ENCODE results near the gene CHRNA10. TPM values are rescaled to one million over a fixed set of nuclear protein-coding genes. Genes with fewer than 3 reads are reported as not detected.

The CHRNA10 gene
- total and polyA plus RNA-seq, 2 of the 13 experiments (the other 11 are each of a cell fraction or from before 2014, with no cell fraction given) = 0.53 to 0.71 TPM

DNA sequence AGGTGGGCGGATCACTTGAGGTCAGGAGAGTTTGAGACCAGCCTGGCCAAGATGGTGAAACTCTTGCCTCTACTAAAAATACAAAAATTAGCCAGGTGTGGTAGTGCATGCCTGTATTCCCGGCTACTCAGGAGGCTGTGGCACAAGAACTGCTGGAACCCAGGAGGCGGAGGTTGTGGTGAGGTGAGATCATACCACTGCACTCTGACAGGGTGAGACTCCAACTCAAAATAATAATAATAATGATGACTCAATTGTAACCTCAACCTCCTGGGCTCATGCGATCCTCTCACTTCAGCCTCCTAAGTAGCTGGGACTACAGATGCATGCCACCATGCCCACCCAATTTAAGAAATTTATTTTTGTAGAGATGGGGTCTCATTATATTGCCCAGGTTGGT, 15.6 kb upstream of the CHRNA10 start (continued):
- TF ChIP-seq, protein P1, sequence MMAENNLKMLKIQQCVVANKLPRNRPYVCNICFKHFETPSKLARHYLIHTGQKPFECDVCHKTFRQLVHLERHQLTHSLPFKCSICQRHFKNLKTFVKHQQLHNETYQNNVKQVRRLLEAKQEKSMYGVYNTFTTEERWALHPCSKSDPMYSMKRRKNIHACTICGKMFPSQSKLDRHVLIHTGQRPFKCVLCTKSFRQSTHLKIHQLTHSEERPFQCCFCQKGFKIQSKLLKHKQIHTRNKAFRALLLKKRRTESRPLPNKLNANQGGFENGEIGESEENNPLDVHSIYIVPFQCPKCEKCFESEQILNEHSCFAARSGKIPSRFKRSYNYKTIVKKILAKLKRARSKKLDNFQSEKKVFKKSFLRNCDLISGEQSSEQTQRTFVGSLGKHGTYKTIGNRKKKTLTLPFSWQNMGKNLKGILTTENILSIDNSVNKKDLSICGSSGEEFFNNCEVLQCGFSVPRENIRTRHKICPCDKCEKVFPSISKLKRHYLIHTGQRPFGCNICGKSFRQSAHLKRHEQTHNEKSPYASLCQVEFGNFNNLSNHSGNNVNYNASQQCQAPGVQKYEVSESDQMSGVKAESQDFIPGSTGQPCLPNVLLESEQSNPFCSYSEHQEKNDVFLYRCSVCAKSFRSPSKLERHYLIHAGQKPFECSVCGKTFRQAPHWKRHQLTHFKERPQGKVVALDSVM (CRISPR knock-in tag; IDR thresholded peaks at IDR 0.05) = no peak
- TF ChIP-seq ZNF138 (CRISPR knock-in tag; IDR thresholded peaks at IDR 0.05; ENCODE audit: low read depth) = no peak

DNA sequence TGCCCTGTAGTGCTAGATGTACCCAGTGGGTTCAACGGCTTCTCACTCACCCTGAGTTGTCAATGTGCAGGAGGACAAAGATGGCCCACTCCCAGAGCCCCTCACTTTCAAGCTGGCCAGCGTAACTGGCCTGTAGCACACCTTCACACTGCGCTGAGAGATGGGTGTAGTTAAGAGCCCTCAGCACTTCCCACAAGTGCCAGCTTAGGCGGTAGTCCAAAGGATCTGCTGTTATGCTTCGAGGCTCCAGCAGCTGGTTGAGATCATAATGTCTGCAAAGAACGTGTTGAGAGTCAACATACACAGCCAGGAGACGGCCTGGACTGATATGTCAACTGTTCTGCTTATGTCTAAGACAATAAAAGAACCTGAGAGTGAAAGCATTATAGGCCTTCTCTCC, 14.7 kb upstream of the CHRNA10 start:
- Histone ChIP-seq H4K20me1 (ENCODE audit: insufficient read depth, low read length) (no peaks in the 10 kb centered on the region), H3K27ac (ENCODE audit: extremely low read length, insufficient read depth, low read length) (no peak overlapping the region), H3K27me3 (ENCODE audit: control insufficient read depth in 1 of 2, insufficient read depth in 2 of 2, low read length in 2 of 2) (no peaks in the 10 kb centered on the region), H3K4me2 (ENCODE audit: low read depth, low read length) (no peak overlapping the region), H2AFZ (ENCODE audit: low read length) (no peak overlapping the region), H3K79me2 (ENCODE audit: insufficient read depth, low read length) (no peaks in the 10 kb centered on the region), H3K9ac (ENCODE audit: insufficient read depth, low read depth, low read length) (no peak overlapping the region), H3K4me3 (replicated peaks in 1 of 3; ENCODE audit: insufficient read depth in 1 of 3, low read depth in 2 of 3, low read length in 3 of 3) (no peak overlapping the region), H3K4me1 (ENCODE audit: insufficient read depth, low read length) (no peaks in the 10 kb centered on the region), H3K9me3 (ENCODE audit: low read length) (no peaks in the 10 kb centered on the region), H3K36me3 (replicated peaks in 1 of 2; ENCODE audit: control insufficient read depth in 1 of 2, insufficient read depth in 2 of 2, low read length in 2 of 2) (peaks cover 19 to 68% of the 10 kb centered on the region in 2 experiments)
- no peak for FAIRE-seq
- no peak for ATAC-seq
- no peak for DNase-seq (ENCODE audit: low spot score)
- in situ Hi-C loops (cut with HindIII; ENCODE audit: extremely low pct_ligation_motif_present, low pct_unique_long_range_greater_than_20kb) (no loop called here), intact Hi-C loops (cut with micrococcal nuclease; ENCODE audit: unreplicated experiment) (no loop called here)
- 92% methylated on average over 6 of the region's 7 CpGs for WGBS (ENCODE audit: low lambda C conversion rate)
- POLR2A ChIA-PET = no interaction called here
- CTCF ChIA-PET (ENCODE audit: low intra/inter-chr PET ratio, low total read pairs) = no interaction called here
- BruUV-seq (replicated peaks) = no TSS peak
- TF ChIP-seq ZBTB7B (CRISPR knock-in tag; IDR thresholded peaks at IDR 0.05) = no peak
- TF ChIP-seq, protein P1 (CRISPR knock-in tag; IDR thresholded peaks at IDR 0.05) = no peak
- no peak for TF ChIP-seq HDAC1 (CRISPR knock-in tag; IDR thresholded peaks at IDR 0.05)
- TF ChIP-seq ZNF546 (CRISPR knock-in tag; conservative IDR thresholded peaks at IDR 0.05) = no peak
- TF ChIP-seq POGZ (CRISPR knock-in tag; IDR thresholded peaks at IDR 0.05) = no peak
- no peak for TF ChIP-seq SETDB1 (CRISPR knock-in tag; IDR thresholded peaks at IDR 0.05; ENCODE audit: borderline replicate concordance)
- no peak for TF ChIP-seq TBP (CRISPR knock-in tag; IDR thresholded peaks at IDR 0.05)
- no peak for TF ChIP-seq ZNF44 (CRISPR knock-in tag; IDR thresholded peaks at IDR 0.05)
- TF ChIP-seq ZFY (CRISPR knock-in tag; IDR thresholded peaks at IDR 0.05) = no peak
- TF ChIP-seq, protein P2, sequence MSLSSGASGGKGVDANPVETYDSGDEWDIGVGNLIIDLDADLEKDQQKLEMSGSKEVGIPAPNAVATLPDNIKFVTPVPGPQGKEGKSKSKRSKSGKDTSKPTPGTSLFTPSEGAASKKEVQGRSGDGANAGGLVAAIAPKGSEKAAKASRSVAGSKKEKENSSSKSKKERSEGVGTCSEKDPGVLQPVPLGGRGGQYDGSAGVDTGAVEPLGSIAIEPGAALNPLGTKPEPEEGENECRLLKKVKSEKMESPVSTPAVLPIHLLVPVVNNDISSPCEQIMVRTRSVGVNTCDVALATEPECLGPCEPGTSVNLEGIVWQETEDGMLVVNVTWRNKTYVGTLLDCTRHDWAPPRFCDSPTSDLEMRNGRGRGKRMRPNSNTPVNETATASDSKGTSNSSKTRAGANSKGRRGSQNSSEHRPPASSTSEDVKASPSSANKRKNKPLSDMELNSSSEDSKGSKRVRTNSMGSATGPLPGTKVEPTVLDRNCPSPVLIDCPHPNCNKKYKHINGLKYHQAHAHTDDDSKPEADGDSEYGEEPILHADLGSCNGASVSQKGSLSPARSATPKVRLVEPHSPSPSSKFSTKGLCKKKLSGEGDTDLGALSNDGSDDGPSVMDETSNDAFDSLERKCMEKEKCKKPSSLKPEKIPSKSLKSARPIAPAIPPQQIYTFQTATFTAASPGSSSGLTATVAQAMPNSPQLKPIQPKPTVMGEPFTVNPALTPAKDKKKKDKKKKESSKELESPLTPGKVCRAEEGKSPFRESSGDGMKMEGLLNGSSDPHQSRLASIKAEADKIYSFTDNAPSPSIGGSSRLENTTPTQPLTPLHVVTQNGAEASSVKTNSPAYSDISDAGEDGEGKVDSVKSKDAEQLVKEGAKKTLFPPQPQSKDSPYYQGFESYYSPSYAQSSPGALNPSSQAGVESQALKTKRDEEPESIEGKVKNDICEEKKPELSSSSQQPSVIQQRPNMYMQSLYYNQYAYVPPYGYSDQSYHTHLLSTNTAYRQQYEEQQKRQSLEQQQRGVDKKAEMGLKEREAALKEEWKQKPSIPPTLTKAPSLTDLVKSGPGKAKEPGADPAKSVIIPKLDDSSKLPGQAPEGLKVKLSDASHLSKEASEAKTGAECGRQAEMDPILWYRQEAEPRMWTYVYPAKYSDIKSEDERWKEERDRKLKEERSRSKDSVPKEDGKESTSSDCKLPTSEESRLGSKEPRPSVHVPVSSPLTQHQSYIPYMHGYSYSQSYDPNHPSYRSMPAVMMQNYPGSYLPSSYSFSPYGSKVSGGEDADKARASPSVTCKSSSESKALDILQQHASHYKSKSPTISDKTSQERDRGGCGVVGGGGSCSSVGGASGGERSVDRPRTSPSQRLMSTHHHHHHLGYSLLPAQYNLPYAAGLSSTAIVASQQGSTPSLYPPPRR (CRISPR knock-in tag; IDR thresholded peaks at IDR 0.05; ENCODE audit: borderline replicate concordance) = no peak
- TF ChIP-seq, protein P3, sequence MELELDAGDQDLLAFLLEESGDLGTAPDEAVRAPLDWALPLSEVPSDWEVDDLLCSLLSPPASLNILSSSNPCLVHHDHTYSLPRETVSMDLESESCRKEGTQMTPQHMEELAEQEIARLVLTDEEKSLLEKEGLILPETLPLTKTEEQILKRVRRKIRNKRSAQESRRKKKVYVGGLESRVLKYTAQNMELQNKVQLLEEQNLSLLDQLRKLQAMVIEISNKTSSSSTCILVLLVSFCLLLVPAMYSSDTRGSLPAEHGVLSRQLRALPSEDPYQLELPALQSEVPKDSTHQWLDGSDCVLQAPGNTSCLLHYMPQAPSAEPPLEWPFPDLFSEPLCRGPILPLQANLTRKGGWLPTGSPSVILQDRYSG (CRISPR knock-in tag; IDR thresholded peaks at IDR 0.05) = no peak
- TF ChIP-seq FOXC1 (CRISPR knock-in tag; IDR thresholded peaks at IDR 0.05; ENCODE audit: borderline replicate concordance) = no peak
